GM19328 (cell line): ENCODE measurements around the gene RAB11FIP4.

ENCODE experiments used
- ATAC-seq: cut with Tn5 transposase; IDR thresholded peaks from one replicate; pipeline ENCODE4 v1.9.1; 2021; ENCODE audit warnings: mild to moderate bottlenecking, moderate library complexity; ENCODE audit not compliant: unreplicated experiment

The RAB11FIP4 gene

DNA sequence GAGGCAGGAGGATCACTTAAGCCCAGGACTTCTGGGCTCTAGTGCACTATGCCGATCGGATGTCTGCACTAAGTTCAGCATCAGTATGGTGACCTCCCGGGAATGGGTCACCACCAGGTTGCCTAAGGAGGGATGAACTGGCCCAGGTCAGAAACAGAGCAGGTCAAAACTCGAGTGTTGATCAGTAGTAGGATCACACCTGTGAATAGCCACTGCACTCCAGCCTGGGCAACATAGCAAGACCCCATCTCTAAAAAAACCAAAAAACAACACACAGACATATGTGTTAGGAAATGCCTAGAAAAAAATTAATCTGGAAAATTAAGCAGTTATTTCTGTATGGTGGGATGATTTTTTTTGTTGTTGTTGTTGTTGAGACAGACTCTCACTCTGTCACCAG, 127.0 kb downstream of the RAB11FIP4 start:
- no peak for ATAC-seq

DNA sequence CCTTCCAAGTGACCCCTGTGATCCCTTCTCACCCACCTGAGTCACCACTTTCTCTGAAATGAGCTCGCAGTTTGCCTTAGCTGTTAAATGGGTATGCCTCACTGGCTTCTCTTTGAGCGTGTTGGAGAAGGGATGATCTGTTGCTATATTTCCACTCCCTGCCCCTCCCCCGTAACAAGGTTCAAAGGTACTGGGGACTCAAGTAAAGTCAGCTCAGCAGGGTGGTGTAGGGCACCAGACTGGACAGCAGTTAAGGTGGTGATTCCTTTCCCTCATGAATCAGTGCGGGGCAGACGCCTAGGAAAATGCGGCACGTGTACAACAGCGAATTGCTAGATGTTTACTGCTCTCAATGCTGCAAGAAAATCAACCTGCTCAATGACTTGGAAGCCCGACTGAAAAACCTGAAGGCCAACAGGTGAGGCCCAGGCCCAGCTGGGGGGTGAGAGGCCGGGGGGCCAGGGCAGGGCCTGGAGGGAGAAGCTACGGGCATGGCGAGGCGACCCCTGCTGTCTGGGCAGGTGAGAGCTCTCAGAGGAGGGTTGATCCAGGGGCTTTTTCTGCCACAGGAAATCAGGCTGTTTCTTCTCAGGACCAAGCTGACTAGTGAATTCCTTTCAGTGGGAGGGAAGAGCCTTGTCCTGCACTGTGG, 130.3 kb downstream of the RAB11FIP4 start:
- ATAC-seq = no peak

DNA sequence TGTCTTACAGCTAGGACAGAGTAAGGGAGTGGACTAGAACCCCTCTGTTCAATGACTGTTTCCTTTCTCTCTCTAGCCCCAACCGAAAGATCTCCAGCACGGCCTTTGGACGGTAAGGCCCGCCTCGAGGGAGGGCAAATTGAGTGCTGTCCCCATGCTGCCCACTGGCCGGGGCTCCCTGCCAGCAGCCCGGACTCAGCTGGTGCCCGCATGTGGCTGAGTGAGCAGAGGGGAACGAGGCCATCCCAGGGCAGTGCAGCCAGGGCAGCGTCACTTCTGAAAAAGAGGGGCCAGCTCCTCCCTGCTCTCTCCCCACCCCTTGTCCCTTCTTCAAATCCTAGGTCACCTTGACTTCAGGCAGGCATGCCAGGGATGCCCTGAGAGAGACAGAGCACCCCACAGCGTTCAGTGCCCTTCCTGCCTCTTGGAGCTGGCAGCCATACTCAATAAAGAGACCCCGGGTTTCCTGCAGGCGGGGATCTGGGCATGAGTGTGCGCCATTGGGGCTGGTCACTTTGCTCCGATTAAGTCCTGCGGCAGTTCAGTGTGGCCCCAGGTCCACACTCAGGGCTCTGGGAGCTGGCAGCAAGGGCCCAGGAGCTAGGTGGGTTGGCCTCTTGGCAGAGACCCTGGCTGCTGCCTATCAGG, 130.9 kb downstream of the RAB11FIP4 start:
- ATAC-seq = no peak

DNA sequence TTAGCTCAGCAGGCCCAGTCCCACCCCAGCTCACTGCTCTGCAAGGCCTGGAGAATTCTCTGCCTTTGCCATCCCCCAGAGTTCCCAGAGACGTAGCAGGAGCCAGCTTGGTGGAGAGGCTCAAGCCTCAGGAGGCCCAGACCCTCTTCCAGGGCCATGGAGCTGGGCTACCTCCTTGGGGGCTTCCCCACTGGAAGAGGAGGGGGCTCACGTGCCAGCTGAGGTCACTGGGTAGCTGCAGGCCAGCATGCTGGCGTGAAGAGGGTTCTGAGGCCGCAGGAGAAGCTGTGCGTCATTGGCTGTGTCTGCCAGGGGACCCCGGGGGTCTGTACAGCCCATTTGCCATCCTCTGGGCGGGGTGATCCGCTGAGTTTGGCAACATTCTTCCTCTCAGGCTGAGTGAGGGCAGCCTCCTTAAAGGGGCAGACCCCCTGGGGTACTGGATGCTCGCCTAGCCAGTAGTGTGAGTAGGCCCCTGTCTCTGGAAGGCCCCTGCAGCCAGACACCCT, 131.6 kb downstream of the RAB11FIP4 start:
- ATAC-seq = no peak

DNA sequence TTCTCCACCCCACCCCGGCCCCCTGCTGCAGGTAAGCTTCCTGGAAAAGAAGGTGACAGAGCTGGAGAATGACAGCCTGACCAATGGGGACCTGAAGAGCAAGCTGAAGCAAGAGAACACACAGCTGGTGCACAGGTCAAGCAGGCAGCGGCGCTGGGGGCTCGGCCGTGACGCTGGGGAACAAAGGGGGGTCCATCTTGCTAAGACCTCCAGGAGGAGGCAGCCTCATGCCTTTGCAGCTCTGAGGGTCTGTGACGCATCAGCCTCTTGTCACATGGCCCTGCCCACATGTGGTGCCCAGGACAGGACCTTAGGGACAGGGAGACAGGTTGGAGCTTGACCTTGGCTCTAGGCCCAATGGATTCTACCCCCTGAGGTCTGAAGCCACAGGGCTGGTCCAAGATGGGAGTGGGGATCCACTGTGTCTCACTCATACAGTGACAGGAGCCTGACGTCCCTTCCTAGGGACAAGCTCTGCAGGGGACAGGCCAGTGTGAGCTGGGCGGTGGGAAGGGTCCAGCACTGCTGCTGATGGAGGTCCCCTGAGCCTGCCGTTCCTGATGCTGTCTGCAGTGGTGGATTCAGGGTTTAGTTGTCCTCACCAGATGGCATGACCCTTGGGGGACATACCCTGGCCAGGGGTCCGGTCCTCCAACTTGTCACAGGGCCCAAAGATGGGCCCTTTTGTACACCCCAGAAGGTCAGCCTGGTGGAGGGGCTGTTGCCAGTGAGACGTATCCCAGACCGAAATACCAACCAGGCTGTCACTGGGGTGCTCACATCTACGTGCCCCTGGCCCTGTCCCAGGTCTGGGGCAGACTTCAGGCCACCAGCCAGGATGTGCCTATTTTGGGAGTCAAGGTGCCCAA, 132.6 kb downstream of the RAB11FIP4 start:
- ATAC-seq = no peak

DNA sequence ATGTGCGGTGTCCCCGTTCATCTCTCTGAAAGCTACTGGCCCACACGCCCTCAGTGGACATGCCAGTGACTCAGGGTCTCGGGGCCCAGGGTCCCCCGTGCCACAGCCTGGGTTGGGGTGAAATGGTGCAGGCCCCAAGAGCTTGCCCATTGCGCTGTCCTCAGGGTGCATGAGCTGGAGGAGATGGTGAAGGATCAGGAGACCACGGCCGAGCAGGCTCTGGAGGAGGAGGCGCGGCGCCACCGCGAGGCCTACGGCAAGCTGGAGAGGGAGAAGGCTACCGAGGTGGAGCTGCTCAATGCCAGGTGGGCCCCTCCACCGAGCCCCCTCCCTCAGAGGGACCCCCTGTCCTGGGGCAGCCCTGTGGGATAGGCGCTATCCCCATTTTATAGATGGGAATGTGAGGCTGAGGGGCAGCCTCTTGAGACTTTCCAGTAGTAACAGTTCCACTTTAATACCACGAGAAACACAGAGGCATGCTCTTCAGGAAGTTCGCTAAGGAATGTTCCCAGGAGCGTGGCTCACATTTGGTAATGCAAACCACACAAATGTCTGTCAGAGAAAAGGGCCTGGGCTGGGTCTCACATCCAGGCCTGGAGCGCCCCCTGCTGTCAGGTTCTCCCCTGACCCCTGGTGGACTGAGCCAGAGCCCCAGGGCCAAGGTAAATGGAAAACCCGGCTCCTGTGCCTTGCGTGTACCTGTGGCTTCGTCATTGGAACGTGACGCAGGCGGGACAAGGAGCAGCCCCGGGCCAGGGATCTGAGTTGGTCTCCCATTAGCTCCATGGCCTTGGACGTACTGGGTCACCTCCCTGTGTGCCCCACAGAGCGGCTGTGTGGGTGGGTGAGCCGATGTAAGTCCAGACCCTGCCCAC, 133.7 kb downstream of the RAB11FIP4 start:
- ATAC-seq = no peak

DNA sequence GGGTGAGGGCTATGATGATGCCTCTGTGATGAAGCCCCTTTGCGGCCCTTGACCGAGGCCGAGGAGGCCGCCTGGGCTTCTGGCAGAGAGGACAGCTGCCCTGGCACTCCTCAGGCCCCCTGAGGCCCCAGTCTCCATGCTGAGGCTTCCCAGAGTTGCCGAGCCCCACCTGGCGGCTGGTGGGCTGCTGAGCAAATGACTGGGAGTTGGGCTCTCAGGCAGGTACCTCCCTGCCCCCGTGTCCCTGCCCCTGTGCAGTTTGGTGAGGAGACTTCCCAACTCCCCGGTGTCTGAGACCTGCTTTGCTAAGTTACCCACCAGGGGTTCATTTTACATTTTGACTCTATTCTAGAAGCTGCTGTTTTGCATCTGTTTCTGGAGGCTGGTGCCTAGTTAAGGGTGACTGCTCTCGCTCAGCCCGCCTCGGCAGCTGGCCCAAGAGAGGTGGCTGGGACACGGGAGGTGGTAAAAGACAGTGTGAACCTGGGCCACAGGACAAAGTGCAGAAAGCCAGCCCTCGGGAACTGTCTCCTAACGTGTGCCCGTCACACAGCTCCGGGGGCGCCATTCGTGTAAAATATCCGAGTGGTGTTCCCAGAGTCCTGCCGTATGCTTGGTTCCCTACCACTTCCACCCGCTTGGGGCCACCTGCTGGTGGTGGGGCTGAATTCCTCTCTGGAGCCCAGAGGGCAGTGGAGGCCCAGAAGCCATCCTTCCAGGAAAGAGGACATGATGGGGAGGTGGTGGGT, 134.5 kb downstream of the RAB11FIP4 start:
- ATAC-seq = no peak

DNA sequence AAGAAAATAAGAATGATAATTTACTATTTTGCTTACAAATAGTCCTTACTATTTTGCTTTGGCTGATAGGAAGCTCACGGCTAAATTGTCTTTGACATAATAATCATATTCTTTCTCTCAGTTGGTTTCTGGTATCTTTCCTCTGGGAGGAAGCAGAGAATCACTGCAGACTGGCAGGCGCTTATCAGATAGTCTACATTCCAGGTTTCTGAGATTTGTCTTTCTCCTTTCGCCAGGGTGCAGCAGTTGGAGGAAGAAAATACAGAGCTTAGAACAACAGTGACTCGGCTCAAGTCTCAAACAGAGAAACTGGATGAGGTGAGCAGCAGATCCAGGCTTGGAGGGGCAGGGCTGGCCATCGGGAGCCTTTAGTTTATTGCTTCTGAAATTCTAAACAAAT, 136.1 kb downstream of the RAB11FIP4 start:
- ATAC-seq = no peak

DNA sequence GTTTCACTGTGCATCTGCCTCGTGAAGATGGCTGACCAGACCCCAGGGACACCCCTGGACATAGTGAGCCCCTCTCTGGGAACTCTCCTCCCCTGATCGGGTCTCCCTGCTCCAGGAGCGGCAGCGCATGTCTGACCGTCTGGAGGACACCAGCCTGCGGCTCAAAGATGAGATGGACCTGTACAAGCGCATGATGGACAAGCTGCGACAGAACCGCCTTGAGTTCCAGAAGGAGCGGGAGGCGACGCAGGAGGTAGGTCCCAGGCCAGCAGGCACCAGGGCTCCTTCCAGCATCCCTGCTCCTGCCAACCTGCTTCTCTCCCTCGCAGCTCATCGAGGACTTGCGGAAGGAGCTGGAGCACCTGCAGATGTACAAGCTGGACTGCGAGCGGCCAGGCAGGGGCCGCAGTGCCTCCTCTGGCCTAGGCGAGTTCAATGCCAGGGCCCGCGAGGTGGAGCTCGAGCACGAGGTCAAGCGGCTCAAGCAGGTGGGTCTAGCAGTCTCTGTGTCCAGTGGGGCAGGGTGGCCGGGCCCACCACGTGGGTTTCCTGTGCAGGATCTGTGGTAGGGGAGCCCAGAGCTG, 136.9 kb downstream of the RAB11FIP4 start:
- no peak for ATAC-seq

DNA sequence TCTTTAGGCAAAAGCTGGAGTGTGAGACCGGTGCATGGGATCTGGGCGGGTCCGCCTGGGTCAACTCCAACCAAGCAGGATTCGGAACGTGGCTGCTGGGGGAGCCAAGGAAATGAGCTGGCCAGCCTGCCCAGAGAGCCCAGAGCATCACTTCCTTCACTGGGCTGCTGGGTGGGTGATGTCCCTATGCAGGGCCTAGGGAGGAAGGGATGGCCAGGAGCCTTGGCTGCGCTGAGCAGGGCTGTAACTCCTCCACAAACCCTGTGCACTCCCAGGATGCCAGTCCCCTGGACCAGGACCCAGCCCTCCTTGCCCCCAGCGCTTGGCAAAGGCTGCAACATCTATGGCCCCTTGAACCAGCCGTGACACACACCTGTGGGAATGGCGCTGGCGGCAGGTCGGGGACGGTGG, 138.4 kb downstream of the RAB11FIP4 start:
- no peak for ATAC-seq

DNA sequence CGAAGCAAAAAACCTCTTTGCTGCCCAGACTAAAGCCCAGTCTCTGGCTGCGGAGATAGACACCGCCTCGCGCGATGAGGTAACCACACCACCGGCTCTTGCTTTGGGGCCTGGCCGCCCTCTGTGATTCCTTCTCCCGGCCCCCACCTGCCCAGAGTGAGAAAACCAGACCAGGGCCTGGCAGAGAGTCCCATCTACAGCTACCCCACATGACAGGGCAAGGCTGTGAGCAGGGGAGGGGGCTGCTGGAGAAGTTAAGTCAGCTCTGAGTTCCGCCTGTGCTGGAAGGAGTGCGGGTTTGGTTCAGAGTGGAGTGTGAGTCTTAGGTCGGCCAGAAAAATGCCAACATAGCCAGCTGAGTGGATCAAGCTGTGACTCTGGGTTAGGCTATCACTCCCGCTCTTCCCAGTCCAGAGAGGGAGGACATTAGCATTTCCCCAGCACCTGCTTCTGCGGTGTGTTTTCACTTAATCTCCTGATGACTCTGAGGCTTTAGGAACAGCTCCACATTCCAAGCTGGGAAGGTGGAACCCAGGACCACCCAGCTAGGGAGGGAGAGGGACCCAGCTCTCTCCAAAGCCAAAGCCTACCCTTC, 139.0 kb downstream of the RAB11FIP4 start:
- ATAC-seq = no peak

DNA sequence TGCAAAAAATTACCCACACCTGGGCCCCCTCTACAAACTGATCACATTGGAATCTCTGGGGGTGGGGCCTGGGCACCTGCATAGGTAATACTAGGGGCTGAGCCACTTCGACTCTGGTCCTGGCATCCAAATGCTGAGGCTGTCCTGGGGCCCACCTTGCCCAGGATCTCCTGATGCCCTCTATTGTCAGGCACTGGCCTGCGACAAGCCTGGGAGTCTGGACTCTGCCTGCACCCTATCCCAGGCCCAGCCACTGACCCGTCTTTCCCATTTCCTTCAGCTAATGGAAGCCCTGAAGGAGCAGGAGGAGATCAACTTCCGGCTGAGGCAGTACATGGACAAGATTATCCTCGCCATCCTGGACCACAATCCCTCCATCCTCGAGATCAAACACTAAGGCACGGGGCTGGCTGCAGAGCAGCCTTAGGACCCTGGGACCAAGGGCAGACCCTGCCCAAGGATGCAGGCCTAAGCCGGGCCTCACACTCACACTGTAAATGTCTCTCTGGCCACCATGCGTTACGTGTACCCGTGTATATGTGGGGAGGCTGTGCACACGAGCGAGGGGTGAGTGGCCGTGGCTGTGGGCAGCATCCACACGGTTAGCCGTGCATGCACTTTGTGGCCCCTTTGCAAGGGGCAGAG, 140.0 kb downstream of the RAB11FIP4 start:
- no peak for ATAC-seq

DNA sequence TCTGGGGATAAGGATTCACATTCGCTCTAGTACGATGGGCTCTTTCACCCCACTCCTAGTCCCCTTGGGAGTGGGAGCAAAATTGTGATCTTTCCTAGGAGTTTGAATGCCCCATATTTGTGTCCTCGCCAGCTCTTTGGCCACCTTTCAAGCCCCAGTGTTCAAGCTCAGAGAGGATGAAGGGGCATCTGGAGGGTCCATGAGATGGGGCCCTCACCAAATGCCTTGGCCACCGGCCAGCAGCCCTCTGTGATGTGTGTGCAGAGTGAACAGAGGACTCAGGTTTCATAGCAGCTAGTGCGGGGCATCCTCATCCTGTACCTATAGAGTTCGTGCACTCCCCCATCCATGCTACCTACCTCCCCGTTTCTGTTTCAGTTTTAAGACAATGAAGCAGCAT, 140.6 kb downstream of the RAB11FIP4 start:
- no peak for ATAC-seq

DNA sequence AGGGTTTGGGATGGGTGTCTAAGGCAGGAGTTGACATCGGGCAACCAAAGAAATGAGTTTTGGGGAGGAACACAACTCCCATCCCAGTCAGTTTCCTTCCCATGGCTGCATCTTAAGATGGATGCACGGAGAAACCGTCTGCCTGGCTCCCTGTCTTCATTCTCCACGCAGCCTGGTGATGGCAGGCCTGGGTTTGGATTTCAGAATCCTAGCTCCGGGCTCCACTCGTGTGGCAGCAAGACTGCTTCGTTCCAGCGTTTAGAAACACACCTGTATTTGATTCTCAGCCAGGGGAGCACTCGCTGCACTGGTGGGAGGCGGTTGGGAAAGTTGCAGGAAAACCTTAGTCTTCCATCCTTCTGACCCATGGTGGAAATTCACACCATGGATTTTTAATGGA, 141.1 kb downstream of the RAB11FIP4 start:
- ATAC-seq = no peak

DNA sequence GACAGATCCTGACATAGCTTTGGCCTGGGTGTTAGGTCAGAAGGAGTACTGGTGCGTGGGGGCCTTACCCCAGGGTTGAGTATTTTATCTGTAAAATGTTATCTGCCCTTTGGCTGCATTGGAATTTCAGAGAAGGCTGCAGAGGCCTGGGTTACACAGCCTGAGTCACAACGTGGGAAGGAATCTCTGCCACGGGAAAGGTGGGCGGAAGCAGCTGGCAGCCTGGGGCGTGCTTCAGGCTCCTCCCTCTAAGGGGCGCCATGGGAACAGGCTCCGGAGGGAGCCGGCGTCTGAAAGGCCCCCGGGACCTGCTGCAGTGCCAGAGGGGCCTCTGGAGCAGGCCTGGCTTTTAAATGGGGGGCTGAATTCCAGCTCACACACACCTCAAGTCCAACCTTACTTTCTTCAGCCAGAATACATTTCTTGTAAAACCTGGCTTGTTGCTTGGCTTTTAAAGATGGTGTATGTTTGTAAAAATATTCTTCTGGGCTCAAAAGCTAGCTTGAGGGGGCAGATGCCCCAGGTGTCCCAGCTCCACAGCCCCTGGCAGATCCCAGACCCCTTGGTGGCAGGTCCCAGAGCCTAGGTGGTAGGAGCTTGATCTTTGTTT, 142.2 kb downstream of the RAB11FIP4 start:
- no peak for ATAC-seq

DNA sequence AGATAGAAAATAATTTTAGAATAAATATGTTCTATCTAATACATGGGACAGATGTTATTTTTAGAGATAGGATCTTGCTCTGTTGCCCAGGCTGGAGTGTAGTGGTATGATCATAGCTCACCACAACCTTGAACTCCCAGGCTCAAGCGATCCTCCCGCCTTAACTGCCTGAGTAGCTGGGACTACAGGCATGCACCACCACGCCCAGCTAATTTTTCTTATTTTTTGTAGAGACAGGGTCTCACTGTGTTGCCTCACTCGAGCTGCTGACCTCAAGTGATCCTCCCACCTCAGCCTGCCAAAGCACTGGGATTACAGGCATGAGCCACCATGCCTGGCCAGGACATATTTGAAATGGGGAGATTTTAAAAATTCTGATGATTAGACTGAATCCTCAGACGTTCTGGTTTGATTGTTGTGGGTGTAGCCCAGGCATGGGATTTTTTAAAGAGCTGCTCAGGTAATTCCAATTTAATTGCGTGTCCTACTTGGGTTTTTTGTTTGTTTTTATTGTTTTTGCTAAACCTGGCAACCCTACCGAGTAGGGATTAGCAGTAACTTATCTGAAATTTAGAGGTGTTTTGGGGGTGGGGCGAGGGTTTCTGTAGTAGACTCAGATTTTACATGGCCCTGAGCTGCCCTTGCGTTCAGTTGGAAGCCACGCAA, 142.9 kb downstream of the RAB11FIP4 start:
- ATAC-seq = no peak

DNA sequence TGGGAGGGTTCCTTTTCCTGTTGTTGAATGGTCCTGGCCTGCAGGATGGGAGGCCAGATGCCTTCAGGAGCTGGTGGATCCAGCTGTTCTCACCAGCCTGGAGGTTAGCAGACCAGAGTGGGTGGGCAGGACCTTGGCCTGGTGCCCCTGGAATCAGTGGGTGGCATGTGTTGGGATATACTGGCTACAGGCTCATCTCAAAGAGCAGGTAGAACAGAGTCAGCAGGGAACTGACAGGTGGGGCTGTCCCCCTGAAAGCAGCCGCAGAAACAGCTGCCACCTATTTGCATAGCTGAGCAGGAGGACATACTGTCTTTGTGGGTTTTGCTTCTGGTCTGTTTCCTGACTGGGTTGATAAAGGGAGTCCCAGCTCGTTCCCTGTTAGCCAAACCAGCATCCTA, 144.1 kb downstream of the RAB11FIP4 start:
- peak; percentile 70 for ATAC-seq

DNA sequence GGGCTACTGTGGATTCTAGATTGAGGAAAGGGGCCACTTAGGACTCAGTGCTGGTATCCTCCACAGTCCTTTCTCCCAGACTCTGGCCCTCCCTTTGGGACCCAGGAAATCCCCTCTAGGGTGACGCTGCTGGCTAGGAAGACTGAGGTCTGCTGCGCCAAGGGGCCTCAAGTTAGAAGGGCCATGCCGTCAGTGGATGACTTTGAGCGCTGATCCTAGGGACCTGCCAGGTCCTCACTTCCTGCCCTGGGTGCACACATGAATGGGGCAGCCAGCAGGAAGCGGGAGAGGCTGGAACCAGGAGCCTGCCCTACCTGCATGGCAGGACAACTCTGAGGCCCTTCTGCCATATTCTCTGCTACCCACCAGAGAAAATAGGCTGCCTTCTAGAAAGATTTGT, 145.0 kb downstream of the RAB11FIP4 start:
- ATAC-seq = no peak
